ENCODE measurements around the gene PIEZO2.
"Not testable (repeated sequence)": the region's sequence is repeated elsewhere in the genome, so short reads cannot be mapped to it uniquely, and the experiment has no call there.

Gene PIEZO2

GRCh38 chr18:10688766-10689165, 460.6 kb downstream of the PIEZO2 start:
- DNase-seq (ENCODE audit: low spot score) (no peak), FAIRE-seq (no peak)

GRCh38 chr18:10687161-10687925, 462.0 kb downstream of the PIEZO2 start:
- DNase-seq (ENCODE audit: low spot score) = no peak
- FAIRE-seq = no peak

- DNase-seq (ENCODE audit: low spot score) = no peak
- no peak for FAIRE-seq
Observed at GRCh38 chr18:10686308-10686707, 463.1 kb downstream of the PIEZO2 start.

- DNase-seq (ENCODE audit: low spot score) (no peak), FAIRE-seq (no peak)
Observed at GRCh38 chr18:10685484-10685883, 463.9 kb downstream of the PIEZO2 start.

GRCh38 chr18:10682368-10682714, 467.0 kb downstream of the PIEZO2 start:
- no peak for DNase-seq (ENCODE audit: low spot score)
- no peak for FAIRE-seq

- DNase-seq (ENCODE audit: low spot score) (no peak), FAIRE-seq (no peak)
Observed at GRCh38 chr18:10681581-10682367, 467.6 kb downstream of the PIEZO2 start.

- DNase-seq (ENCODE audit: low spot score) = no peak
- no peak for FAIRE-seq
Observed at GRCh38 chr18:10680271-10680596, 469.1 kb downstream of the PIEZO2 start.

GRCh38 chr18:10679557-10680270, 469.7 kb downstream of the PIEZO2 start:
- FAIRE-seq = no peak

GRCh38 chr18:10671441-10671840, 477.9 kb downstream of the PIEZO2 start:
- FAIRE-seq (no peak), DNase-seq (ENCODE audit: low spot score) (no peak)

More at GRCh38 chr18:10679557-10680270, 469.7 kb downstream of the PIEZO2 start:
- no peak for DNase-seq (ENCODE audit: low spot score)

- no peak for FAIRE-seq
- DNase-seq (ENCODE audit: low spot score) = no peak
Observed at GRCh38 chr18:10670856-10671255, 478.5 kb downstream of the PIEZO2 start.

GRCh38 chr18:10669441-10670100, 479.8 kb downstream of the PIEZO2 start:
- DNase-seq (ENCODE audit: low spot score) (no peak), FAIRE-seq (no peak)

GRCh38 chr18:10663750-10664149, 485.6 kb downstream of the PIEZO2 start:
- FAIRE-seq (no peak), DNase-seq (ENCODE audit: low spot score) (no peak)

- DNase-seq (ENCODE audit: low spot score) (no peak), FAIRE-seq (peak; percentile 36)
Observed at GRCh38 chr18:10661317-10661716, 488.1 kb downstream of the PIEZO2 start.

GRCh38 chr18:10660179-10660884, 489.0 kb downstream of the PIEZO2 start:
- DNase-seq (ENCODE audit: low spot score) (peak; percentile 44), FAIRE-seq (no peak)

GRCh38 chr18:10659594-10659993, 489.8 kb downstream of the PIEZO2 start:
- FAIRE-seq (no peak), DNase-seq (ENCODE audit: low spot score) (no peak)

GRCh38 chr18:10659000-10659399, 490.4 kb downstream of the PIEZO2 start:
- FAIRE-seq (no peak), DNase-seq (ENCODE audit: low spot score) (no peak)

GRCh38 chr18:10644003-10644402, 505.4 kb downstream of the PIEZO2 start:
- DNase-seq (ENCODE audit: low spot score); FAIRE-seq: not testable (repeated sequence)

GRCh38 chr18:10642915-10643524, 506.3 kb downstream of the PIEZO2 start:
- DNase-seq (ENCODE audit: low spot score); FAIRE-seq: not testable (repeated sequence)

GRCh38 chr18:10638539-10638885, 510.9 kb downstream of the PIEZO2 start:
- DNase-seq (ENCODE audit: low spot score); FAIRE-seq: not testable (repeated sequence)

GRCh38 chr18:10637858-10638538, 511.4 kb downstream of the PIEZO2 start:
- not testable (repeated sequence) for DNase-seq (ENCODE audit: low spot score); FAIRE-seq
